Right lobe of liver (tissue), 4 donors: ENCODE data around the gene RABGAP1.

ENCODE experiments used
- CTCF ChIP-seq, 4 donors: fragments of 200-600 bp in 3 of 4; fragments of 450-650 bp in 1 of 4; IDR thresholded peaks; one replicate each; pipeline versions ENCODE4 v1.5.1 to v1.8.0; 2016 to 2022; ENCODE audit warnings: antibody characterized with exemption in 4 of 4, mild to moderate bottlenecking in 2 of 4
- POLR2A ChIP-seq: fragments of 450-650 bp; IDR thresholded peaks from one replicate; pipeline ENCODE4 v1.6.1; 2017; ENCODE audit warnings: antibody characterized with exemption, mild to moderate bottlenecking
- donor health status: DM: no; HTN: no; CAD: no.
- donor health status: DM: no; HTN: no; CAD: no.
- donor health status: DM: no; HTN: yes; CAD: no.

- TF ChIP-seq CTCF (IDR thresholded peaks at IDR 0.05) (no peak), POLR2A (no peak)
Measured at GRCh38 chr9:123116036-123116435, 175.2 kb downstream of the RABGAP1 start.
